Rectal smooth muscle tissue (tissue), 1 donor: ENCODE measurements around the gene NR0B1.

Experiments used
- H3K27ac ChIP-seq: one replicate; pipeline ENCODE4 v1.7.0; 2013; ENCODE audit warnings: low read depth, low read length, inconsistent platforms
- H3K27me3 ChIP-seq: one replicate; pipeline ENCODE4 v1.7.0; 2013; ENCODE audit warnings: low read length; ENCODE audit not compliant: control insufficient read depth, insufficient read depth
- H3K36me3 ChIP-seq: one replicate; pipeline ENCODE4 v1.7.0; 2013; ENCODE audit warnings: low read length; ENCODE audit not compliant: control insufficient read depth, insufficient read depth
- H3K4me1 ChIP-seq: one replicate; pipeline ENCODE4 v1.7.0; 2013; ENCODE audit warnings: low read length; ENCODE audit not compliant: control insufficient read depth, insufficient read depth
- H3K4me3 ChIP-seq: one replicate; pipeline ENCODE4 v1.7.0; 2013; ENCODE audit warnings: low read length
- H3K9ac ChIP-seq: one replicate; pipeline ENCODE4 v1.7.0; 2013; ENCODE audit warnings: low read length

NR0B1 gene

DNA sequence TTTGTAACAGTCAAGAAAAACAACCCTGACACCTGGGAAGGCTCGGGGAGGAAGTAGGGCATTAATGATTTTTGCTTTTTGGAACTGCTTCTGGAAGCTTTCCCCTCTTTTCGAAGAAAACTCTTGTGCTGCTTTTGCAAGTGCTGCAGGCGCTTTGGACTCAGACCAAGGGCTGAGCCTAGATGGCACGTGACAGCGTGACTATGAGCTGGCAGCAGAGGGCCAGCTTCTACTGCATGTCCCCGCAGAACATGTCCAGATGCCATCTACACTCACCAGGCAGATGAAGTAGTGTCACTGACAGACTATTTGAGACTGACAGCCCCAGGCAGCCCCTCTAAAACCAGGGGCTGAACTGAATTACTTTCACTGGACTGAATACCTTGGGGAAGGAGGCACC is 6.2 kb downstream of the NR0B1 start:
- Histone ChIP-seq H3K4me3 (no peak overlapping the region), H3K36me3 (no peaks in the 10 kb centered on the region), H3K4me1 (no peaks in the 10 kb centered on the region), H3K27ac (no peak overlapping the region), H3K27me3 (no peaks in the 10 kb centered on the region), H3K9ac (no peak overlapping the region)

DNA sequence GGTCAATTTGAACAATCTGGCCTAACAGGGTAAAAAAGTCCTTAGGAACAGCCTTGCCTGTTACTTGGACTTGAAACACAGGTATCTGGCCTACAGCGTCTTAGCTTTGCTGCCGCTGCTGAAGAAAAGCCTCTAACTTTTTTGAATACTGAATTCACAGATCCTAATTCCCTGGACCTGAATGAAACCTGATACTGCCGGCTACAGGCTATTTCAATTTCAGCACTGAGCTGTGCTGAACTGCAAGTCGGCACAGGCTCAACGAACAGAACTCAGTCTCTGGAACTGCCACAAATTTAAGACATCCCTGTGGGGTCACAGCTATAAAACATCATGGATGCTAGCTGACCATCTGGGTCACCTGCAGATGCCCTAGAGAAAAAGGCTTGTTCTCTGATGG is 7.2 kb downstream of the NR0B1 start:
- H3K27ac ChIP-seq, result no peak overlapping the region
- H3K27me3 ChIP-seq, result no peaks in the 10 kb centered on the region
- H3K36me3 ChIP-seq, result no peaks in the 10 kb centered on the region
- H3K4me1 ChIP-seq, result no peaks in the 10 kb centered on the region
- no peak overlapping the region for H3K4me3 ChIP-seq
- no peak overlapping the region for H3K9ac ChIP-seq

DNA sequence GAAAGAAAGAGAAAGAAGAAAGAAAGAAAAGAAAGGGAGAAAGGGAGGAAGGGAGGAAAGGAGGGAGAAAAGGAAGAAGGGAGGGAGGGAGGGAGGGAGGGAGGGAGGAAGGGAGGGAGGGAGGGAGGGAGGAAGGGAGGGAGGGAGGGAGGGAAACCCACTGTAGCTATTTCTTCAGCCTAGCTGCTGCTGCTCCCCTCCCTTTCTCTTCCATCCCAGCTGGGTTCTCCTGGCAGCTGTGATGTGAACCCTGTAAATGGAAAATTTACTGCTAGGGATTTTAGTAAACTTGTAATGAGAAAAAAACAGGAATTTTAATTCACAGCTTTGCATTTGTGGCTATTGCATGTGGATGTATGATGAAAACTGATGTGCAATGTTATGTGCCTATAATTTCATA is 8.0 kb downstream of the NR0B1 start:
- Histone ChIP-seq H3K9ac (no peak overlapping the region), H3K4me3 (no peak overlapping the region), H3K27me3 (no peaks in the 10 kb centered on the region), H3K36me3 (no peaks in the 10 kb centered on the region), H3K4me1 (no peaks in the 10 kb centered on the region), H3K27ac (no peak overlapping the region)

DNA sequence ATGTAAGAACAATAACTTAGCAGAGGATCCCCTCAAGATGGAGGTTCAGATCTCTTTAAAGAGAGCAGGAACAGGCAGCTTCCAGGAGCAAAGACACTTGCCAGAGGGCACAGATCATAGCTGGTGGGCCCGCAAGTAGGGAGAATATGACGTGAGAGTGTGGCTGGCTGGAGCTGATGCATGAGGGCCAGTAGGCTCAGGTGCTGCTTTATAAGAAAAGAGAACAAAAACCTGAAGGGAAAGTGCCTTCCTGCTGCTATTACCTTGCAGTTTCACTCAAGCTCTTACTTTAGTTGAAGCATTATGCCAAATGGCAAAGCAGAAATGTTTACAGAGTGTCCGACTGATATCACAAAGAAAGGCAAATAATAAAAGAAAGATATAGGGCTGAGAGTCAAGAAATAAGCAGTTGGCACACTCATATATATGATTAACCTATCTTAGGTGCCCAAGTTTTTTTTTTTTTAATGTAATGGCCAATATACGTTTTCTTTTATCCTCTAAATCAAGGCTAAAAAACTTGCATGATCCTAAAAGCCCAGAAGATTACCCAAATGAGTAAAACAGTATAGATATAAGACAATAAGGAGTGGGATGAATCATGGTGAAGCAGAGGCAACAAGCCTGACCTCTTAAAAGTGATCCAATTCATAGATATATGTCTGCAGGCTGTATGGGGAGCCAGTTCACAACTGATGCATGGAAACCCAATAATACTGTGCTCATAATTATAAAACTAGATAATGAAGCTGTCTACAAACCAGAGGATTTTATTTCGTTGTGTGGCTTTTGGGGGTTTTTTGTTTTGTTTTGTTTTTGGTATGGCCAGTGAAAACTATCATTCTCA is 12.6 kb downstream of the NR0B1 start:
- Histone ChIP-seq H3K4me1 (no peaks in the 10 kb centered on the region), H3K27me3 (no peaks in the 10 kb centered on the region), H3K4me3 (no peak overlapping the region)

DNA sequence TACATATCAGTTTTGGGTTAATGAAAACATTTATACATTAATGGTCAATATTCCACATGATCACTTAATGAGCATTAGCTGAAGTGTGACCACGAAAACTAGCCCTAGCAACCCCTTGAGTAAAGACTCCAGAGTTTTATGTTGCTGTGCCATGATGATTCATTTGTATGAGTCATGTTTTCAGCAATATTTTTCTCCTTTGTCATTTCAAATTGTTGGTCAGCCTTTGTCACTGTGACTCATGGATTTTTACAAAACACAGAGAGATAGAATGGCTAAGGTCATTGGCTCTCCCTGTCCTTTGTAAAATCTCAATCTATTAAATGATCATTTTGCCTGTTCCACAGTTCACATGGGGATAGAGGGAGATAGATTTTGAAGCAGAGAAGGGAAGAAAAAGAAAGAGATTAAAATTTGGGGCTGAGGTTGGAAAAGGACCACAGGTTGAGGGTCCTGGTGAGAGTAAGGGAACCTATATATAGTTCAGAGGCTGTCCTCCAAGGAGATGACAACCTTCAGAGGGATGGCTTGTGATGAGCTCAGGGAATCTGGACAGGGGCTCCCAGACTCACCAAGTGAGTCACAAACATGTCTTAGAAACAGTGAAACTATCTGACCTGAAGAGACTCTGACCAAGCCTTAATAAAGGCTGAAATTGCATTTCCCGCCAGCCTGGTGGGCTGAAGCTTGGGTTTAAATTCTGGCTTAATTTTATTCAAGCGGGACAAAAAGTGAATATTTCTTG is 25.6 kb downstream of the NR0B1 start:
- Histone ChIP-seq H3K36me3 (no peaks in the 10 kb centered on the region), H3K27me3 (no peaks in the 10 kb centered on the region), H3K4me1 (no peaks in the 10 kb centered on the region), H3K9ac (no peak overlapping the region), H3K4me3 (no peak overlapping the region), H3K27ac (no peak overlapping the region)

More for the DNA sequence above, 12.6 kb downstream of the NR0B1 start:
- no peak overlapping the region for H3K27ac ChIP-seq
- H3K9ac ChIP-seq, result no peak overlapping the region
- H3K36me3 ChIP-seq, result no peaks in the 10 kb centered on the region

DNA sequence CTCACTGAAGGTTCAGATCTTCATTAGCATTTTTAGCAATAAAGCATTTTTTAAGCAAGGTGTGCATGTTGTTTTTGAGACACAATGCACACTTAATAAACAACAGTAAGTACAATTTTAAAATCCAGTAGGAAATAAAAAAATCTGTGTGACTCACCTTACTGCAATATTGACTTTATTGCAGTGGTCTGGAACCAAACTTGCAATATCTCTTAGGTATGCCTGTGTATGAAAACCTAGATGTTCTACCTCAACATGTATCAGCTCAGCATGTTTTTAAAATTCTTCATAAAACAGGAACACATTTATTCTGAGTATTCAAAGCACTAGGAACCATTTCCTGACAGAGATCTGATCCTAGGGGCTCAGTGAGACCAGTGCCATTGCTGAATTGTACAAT is 26.7 kb downstream of the NR0B1 start:
- H3K36me3 ChIP-seq, result no peaks in the 10 kb centered on the region
- H3K27me3 ChIP-seq, result no peaks in the 10 kb centered on the region
- no peaks in the 10 kb centered on the region for H3K4me1 ChIP-seq
- H3K4me3 ChIP-seq, result no peak overlapping the region
- no peak overlapping the region for H3K9ac ChIP-seq
- H3K27ac ChIP-seq, result no peak overlapping the region

DNA sequence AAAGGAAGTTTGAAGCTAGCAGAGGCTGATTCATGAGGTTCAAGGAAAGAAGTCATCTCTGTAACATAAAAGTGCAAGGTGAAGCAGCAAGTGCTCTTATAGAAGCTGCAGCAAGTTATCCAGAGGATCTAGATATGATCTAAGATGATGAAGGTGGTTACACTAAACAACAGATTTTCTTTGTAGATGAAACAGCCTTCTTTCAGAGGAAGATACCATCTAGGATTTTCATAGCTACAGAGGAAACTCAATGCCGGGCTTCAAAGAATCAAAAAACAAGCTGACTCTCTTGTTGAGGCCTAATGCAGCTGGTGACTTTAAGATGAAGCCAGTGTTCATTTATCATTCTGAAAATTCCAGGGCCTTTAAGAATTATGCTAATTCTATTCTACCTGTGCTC is 28.8 kb downstream of the NR0B1 start:
- Histone ChIP-seq H3K4me3 (no peak overlapping the region), H3K36me3 (no peaks in the 10 kb centered on the region), H3K9ac (no peak overlapping the region), H3K27me3 (no peaks in the 10 kb centered on the region), H3K4me1 (no peaks in the 10 kb centered on the region), H3K27ac (no peak overlapping the region)

DNA sequence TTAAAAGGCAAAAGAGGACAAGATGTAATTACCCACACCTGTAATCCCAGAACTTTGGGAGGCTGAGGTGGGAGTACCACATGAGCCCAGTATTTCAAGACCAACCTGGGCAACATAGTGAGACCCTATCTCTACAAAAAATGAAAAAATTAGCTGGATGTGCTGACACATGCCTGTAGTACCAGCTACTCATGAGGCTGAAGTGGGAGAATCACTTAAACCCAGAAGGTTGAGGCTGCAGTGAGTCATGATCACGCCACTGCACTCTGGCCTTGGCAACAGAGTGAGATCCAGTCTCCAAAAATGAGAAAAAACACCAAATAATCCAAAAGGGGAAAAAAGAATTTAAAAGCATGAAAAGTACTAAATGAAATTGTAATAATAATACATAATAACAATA is 30.8 kb downstream of the NR0B1 start:
- Histone ChIP-seq H3K27ac (no peak overlapping the region), H3K27me3 (no peaks in the 10 kb centered on the region), H3K4me1 (no peaks in the 10 kb centered on the region)

DNA sequence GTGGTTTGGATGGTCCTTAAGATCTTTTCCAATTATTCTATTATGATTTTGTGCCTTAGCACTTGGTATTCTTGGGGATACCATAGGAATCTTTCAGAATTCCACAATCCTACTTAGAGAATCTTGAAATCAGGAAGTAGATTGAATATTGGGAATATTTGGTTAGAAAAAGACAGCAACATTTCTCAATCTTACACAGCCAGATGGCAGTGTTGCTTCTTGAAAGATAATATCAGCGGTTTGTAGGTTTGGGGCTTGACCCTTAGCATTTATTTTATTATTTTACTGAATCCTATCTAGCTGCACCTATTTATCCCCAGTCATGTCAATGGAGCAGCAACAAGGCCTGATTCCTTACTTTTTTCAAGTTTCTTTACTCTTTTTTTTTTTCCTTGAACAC is 33.7 kb downstream of the NR0B1 start:
- H3K4me3 ChIP-seq, result no peak overlapping the region
- H3K9ac ChIP-seq, result no peak overlapping the region
- H3K27me3 ChIP-seq, result no peaks in the 10 kb centered on the region
- no peaks in the 10 kb centered on the region for H3K4me1 ChIP-seq
- H3K27ac ChIP-seq, result no peak overlapping the region
- H3K36me3 ChIP-seq, result no peaks in the 10 kb centered on the region

More for the DNA sequence above, 30.8 kb downstream of the NR0B1 start:
- H3K4me3 ChIP-seq, result no peak overlapping the region
- H3K9ac ChIP-seq, result no peak overlapping the region
- H3K36me3 ChIP-seq, result no peaks in the 10 kb centered on the region

DNA sequence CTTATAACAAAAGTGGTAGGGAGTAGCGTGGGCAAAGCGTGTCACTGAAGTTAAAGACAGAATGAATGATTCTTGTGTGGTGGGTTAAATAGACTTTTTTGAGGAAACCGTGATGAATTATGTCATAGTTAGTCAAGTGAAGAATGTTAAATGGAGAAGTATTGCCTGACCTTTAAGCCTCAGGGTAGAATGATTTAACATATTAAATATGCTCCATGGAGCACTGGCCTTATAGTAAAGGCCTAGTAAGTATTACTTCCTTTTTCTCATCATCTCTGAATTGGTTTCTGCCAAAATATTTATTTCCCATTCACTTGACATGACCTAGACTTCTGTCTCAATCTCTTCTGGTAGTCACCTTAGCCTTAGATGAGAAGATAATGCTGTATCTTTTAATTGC is 38.6 kb downstream of the NR0B1 start:
- no peak overlapping the region for H3K4me3 ChIP-seq
- no peaks in the 10 kb centered on the region for H3K4me1 ChIP-seq
- no peak overlapping the region for H3K27ac ChIP-seq
- no peak overlapping the region for H3K9ac ChIP-seq
- no peaks in the 10 kb centered on the region for H3K27me3 ChIP-seq
- H3K36me3 ChIP-seq, result no peaks in the 10 kb centered on the region

DNA sequence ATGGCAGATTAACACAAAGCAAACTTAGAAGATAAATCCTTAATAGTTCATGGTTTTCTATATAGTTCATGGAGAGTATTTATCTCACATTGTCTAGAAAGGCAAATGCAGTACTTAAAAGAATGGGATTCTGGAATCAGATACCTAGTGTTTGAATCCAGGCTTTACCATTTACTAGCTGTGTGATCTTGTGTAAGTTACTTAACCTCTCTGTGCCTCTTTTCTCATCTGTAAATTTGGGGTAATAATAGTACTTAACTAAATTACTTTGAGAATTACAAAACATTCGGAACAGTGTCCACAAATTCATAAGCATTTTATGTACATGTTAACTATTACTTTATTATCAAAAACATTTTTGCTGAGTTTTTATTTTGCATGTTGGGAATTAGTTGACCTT is 46.4 kb downstream of the NR0B1 start:
- Histone ChIP-seq H3K27me3 (no peaks in the 10 kb centered on the region), H3K36me3 (no peaks in the 10 kb centered on the region), H3K4me1 (no peaks in the 10 kb centered on the region), H3K27ac (no peak overlapping the region), H3K4me3 (no peak overlapping the region), H3K9ac (no peak overlapping the region)

DNA sequence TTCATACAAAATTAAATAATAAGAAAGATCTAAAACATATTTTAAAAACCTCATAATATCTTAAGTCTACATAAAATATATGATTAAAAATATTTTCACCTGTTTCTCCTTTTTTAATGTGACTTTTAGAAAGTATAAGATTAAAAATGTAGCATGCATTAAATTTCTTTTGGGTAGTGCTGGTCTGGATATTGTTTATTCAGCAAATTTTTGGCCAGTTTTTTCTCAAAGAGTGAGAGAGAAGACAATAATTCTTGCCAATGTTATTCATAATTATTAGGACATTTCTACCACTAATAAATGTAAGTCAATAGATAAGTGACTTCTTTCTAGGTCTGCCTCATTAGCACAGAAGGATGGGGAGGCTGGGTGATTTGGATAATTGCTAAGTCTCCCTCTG is 48.2 kb downstream of the NR0B1 start:
- H3K9ac ChIP-seq, result no peak overlapping the region
- H3K36me3 ChIP-seq, result no peaks in the 10 kb centered on the region
- H3K4me3 ChIP-seq, result no peak overlapping the region
- H3K27me3 ChIP-seq, result no peaks in the 10 kb centered on the region
- no peaks in the 10 kb centered on the region for H3K4me1 ChIP-seq
- no peak overlapping the region for H3K27ac ChIP-seq

DNA sequence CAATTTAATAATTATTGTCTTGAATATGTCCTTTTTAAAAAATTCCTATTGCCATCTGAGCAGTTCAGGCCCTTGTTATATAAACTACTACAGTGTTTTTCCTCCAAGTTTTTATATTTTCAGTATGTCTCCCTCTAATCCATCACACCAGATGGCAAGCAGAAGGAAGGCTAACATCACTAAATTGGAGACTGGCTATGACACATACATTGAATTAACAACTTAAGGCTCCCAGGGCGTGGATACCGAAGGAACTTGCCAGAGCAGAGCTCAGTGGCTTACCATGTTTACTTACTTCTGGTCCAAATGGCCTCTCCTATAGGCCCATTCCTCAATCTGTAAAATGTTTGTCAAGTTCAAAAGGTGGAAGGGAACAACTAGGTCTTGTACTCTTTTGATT is 49.3 kb downstream of the NR0B1 start:
- Histone ChIP-seq H3K27ac (no peak overlapping the region), H3K4me3 (no peak overlapping the region), H3K9ac (no peak overlapping the region), H3K4me1 (no peaks in the 10 kb centered on the region), H3K36me3 (no peaks in the 10 kb centered on the region), H3K27me3 (no peaks in the 10 kb centered on the region)
